Glomerular endothelial cell (primary cell): ENCODE measurements around the gene YIPF1. TPM values are rescaled to one million over a fixed set of nuclear protein-coding genes. Genes with fewer than 3 reads are reported as not detected.
"Not testable (repeated sequence)": the region's sequence is repeated elsewhere in the genome, so short reads cannot be mapped to it uniquely, and the experiment has no call there.

Source experiments
- DNase-seq: peaks from one replicate; pipeline ENCODE4 v3.0.0-alpha.2; 2011; ENCODE audit warnings: low read depth, low spot score; ENCODE audit errors: extremely low read depth
- total RNA-seq: library from RNA; depleted of rRNA; stranded (reverse); fragments of >200 nt; gene quantifications from 2 replicates; pipeline ENCODE4 v1.2.3, GENCODE V29; 2015

The YIPF1 gene
- total RNA-seq, 1 donor from 2014 or later, result 29.3 TPM

GRCh38 chr1:53895421-53895820 lies 5.8 kb upstream of the YIPF1 start:
- DNase-seq, result no peak

- no peak for DNase-seq
Observed at GRCh38 chr1:53894644-53895043, 5.0 kb upstream of the YIPF1 start.

GRCh38 chr1:53893999-53894636 lies 4.5 kb upstream of the YIPF1 start, which contains the start of gene DIO1:
DIO1 (plus strand) TSS chr1:53894187; CDS start chr1:53894211, 24 bp downstream.
- DNase-seq, result no peak

DNA sequence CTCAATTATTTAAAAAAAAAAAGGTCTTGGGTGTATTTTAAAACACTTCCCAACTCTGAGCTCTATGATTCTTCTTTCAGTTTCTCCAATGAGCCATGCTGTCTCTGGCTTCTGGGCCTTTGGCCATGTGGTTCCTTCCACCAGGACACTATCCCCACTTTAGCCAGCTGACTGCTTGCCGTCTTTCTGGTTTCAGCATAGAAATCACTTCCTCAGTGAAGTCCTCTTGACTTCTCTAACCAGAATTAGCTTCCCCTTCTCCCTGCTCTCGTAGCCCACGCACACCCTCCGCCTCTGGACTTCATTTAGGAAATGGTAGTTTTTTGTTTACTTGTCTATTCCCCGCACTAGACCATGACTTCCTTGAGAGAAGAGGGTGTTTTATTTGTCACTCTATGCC lies 3.3 kb upstream of the YIPF1 start:
- no peak for DNase-seq

GRCh38 chr1:53891678-53892077 lies 2.1 kb upstream of the YIPF1 start:
- DNase-seq, result no peak

GRCh38 chr1:53891018-53891417 lies 1.4 kb upstream of the YIPF1 start:
- DNase-seq, result no peak

DNA sequence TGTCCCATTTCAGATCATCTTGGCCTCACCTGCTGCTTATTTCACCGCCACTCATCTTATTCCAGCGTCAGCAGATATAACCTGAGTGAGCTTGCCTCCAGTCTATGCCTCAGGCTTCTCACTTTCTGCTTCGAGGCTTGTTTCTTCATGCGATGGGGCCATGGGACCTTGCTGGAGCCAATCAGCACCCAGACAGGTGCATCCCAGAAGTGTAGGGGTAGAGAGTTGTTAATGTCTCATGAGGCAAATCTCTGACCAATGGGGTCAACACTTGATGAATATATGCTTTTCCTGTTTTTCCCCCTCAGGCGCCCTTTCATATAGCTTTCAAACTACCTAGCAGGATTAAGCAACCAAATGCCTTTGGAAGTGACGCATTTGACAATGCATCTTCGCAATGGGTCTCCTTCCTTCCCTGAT lies 935 bp upstream of the YIPF1 start:
- DNase-seq, result no peak

GRCh38 chr1:53888681-53889080 lies 916 bp downstream of the YIPF1 start:
- DNase-seq, result no peak

DNA sequence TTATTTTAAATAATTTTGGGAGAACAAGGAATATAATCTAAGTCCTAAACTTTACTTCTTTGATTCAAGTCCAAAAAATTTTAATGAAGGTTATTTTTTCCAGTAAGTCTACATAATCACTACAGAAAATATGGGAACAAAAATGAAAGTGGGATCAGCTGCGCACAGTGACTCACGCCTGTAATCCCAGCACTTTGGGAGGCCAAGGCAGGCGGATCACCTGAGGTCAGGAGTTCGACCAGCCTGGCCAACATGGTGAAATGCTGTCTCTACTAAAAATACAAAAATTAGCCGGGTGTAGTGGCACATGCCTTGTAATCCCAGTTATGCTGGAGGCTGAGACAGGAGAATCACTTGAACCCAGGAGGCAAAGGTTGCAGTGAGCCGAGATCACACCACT lies 6.0 kb downstream of the YIPF1 start:
- not testable (repeated sequence) for DNase-seq

DNA sequence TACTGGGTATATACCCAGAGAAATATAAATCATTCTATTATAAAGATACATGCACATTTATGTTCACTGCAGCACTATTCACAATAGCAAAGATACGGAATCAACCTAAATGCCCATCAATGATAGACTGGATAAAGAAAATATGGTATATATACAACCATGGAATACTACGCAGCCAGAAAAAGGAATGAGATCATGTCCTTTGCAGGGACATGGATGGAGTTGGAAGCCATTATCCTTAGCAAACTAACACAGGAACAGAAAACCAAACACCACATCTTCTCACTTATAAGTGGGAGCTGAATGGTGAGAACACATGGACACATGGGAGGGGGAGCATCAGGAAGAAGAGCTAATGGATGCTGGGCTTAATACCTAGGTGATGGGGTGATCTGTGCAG lies 7.7 kb downstream of the YIPF1 start:
- DNase-seq, result not testable (repeated sequence)

- no peak for DNase-seq
Observed at GRCh38 chr1:53878492-53879105, 11.0 kb downstream of the YIPF1 start.

GRCh38 chr1:53875150-53875549 lies 14.4 kb downstream of the YIPF1 start:
- not testable (repeated sequence) for DNase-seq

- DNase-seq, result no peak
Observed at GRCh38 chr1:53871773-53872484, 17.7 kb downstream of the YIPF1 start.

- DNase-seq, result no peak
Observed at GRCh38 chr1:53871221-53871620, 18.4 kb downstream of the YIPF1 start.

- DNase-seq, result no peak
Observed at GRCh38 chr1:53869454-53870117, 20.0 kb downstream of the YIPF1 start.

DNA sequence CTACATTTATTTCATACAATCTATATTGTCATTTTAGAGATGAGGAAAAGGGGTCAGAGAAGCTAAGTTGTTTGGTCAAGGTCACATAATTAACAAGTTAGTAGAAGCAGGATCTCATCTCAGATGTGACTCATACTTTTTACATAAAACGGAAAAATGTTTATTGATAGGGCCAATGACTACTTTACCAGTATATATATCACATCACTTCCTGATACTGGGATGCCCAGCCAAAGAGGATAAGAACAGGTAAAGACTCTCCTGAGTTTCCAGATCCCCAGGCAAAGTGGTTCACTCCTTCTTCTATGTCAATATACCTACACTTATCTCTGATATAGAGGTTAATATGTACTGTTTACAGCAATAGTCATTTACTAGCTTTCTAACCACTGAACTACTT lies 21.0 kb downstream of the YIPF1 start:
- DNase-seq, result no peak

DNA sequence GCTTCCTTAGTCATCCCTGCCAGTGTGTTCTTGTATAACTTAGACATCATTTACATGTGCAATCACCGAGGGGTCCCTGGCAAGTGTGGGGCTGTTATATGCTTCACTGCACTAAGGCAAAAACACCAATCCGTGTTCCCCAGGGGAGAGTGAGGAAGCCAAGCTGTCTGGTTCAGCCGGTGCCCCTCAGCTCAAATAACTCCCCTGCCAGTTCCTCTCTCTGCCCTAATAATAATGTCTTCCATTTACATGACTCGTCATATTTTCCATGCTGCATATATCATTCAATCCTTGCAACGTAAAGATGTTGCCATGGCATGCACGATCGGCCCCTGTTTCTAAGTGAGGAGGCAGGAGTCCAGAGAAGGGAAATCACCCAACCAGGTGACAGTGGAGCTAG lies 27.1 kb downstream of the YIPF1 start:
- no peak for DNase-seq

DNA sequence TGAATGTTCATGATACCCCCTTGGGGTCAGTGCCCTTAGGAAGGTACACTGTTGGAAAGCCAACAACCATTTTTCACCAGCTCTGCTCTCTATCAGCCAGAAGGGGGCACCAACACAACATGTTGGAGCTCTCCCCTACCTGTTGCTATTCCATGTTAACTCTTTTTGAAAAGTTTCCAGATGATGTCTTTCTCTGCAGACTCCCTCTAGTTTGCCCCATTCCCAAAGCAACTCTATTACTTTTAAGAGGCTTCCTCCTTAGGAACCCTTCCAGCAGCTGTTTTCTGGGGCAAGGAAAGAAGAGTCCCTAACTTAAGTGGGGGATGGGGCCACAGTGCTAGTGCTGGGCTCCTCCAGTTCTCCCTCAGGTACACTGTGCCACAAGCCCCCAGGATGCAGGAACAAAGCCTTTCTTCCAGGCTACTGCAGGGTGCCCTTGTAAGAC lies 28.6 kb downstream of the YIPF1 start:
- DNase-seq, result no peak

GRCh38 chr1:53851571-53852285 lies 37.9 kb downstream of the YIPF1 start:
- DNase-seq, result no peak

DNA sequence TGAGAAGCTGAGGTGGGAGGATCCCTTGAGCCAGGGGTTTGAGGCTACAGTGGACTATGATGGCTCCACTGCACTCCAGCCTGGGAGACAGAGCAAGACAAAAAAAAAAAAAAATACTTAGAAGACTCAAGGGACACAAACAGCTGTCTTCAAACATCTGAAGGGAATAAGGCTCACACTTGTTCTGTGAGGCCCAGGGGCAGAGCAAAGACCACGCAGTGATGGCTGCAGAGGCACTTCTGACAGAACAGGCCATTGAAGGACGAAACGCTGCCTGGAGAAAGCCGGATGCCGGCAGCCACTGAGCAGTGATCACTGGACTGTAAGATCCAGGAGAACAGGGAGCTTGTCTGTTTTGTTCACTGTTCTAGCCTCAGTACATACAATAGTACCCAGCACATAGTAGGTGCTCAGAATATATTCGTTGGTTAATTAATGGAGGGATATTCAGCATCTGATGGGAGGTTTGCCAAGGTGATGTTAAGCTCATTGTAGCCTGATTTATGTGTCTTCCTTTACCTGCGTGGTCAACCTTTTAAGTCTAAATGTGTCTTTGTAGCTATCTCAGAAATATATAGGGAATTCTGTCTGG lies 39.4 kb downstream of the YIPF1 start:
- no peak for DNase-seq
